ENCODE results near the gene TIGD1.

The TIGD1 gene

DNA sequence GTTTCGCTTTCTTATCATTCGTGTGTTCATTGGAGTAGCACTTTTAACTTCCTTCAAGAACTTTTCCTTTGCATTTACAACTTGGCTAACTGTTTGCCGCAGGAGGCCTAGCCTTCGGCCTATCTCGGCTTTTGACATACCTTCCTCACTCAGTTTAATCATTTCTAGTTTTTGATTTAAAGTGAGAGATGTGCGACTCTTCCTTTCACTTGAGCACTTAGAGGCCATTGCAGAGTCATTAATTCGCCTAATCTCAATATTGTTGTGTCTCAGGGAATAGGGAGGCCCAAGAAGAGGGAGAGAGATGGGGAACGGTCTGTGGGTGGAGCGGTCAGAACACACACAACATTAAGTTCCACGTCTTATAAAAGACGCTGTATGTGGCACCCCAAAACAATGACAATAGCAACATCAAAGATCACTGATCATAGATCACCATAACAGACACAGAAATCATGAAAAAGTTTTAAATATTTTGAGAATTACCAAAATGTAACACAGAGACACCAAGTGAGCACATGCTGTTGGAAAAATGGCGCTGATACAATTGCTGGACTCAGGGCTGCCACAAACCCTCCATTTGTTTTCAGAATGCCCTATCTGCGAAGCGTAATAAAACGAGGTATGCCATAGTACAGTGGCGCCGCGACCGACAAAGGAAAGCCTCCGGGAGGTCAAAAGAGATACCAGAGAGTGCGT lies 553 bp downstream of the TIGD1 start:
- DNase-seq (no peak), ATAC-seq (no peak)
- H3K27me3 Mint-ChIP-seq = no peaks in the 10 kb centered on the region
- H3K9me3 Mint-ChIP-seq = peaks cover 4% of the 10 kb centered on the region
- H3K36me3 Mint-ChIP-seq (ENCODE audit: low read depth) = peaks cover 39% of the 10 kb centered on the region
- H3K4me1 Mint-ChIP-seq = peaks cover 63% of the 10 kb centered on the region
- H3K4me3 Mint-ChIP-seq = peak overlapping the region; percentile 98
- H3K27ac Mint-ChIP-seq = peak overlapping the region; percentile 98

DNA sequence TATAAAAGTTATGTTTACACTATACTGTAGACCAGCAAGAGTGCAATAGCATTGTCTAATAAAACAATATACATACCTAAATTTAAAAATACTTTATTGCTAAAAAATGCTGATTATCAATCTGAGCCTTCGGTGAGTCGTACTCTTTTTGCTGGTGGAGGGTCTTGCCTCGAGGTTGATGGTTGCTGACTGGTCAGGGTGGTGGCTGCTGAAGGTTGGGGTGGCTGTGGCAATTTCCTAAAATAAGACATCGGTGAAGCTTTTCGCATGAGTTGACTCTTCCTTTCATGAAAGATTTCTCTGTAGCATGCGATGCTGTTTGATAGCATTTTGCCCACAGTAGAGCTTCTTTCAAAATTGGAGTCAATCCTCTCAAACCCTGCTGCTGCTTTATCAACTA lies 2.4 kb downstream of the TIGD1 start:
- H3K27me3 Mint-ChIP-seq = no peaks in the 10 kb centered on the region
- peaks cover 40% of the 10 kb centered on the region for H3K36me3 Mint-ChIP-seq (ENCODE audit: low read depth)
- H3K27ac Mint-ChIP-seq = no peak overlapping the region
- ATAC-seq (no peak), DNase-seq (no peak)
- no peak overlapping the region for H3K4me3 Mint-ChIP-seq
- H3K9me3 Mint-ChIP-seq = peaks cover 4% of the 10 kb centered on the region
- peaks cover 46% of the 10 kb centered on the region for H3K4me1 Mint-ChIP-seq

GRCh38 chr2:232545511-232546375 lies 4.6 kb downstream of the TIGD1 start:
- Mint-ChIP-seq H3K27ac (no peak overlapping the region), H3K4me1 (peaks cover 32% of the 10 kb centered on the region)

GRCh38 chr2:232544674-232545073 lies 5.7 kb downstream of the TIGD1 start:
- no peak for ATAC-seq
- peaks cover 36% of the 10 kb centered on the region for H3K36me3 Mint-ChIP-seq (ENCODE audit: low read depth)

More at GRCh38 chr2:232545511-232546375, 4.6 kb downstream of the TIGD1 start:
- DNase-seq (no peak), ATAC-seq (no peak)
- no peak overlapping the region for H3K4me3 Mint-ChIP-seq
- H3K36me3 Mint-ChIP-seq (ENCODE audit: low read depth) = peaks cover 40% of the 10 kb centered on the region
- H3K27me3 Mint-ChIP-seq = no peaks in the 10 kb centered on the region
- peaks cover 4% of the 10 kb centered on the region for H3K9me3 Mint-ChIP-seq

GRCh38 chr2:232543928-232544631 lies 6.3 kb downstream of the TIGD1 start:
- Mint-ChIP-seq H3K4me3 (no peak overlapping the region), H3K27me3 (no peaks in the 10 kb centered on the region), H3K4me1 (peaks cover 25% of the 10 kb centered on the region), H3K9me3 (peaks cover 4% of the 10 kb centered on the region), H3K36me3 (ENCODE audit: low read depth) (peaks cover 33% of the 10 kb centered on the region), H3K27ac (no peak overlapping the region)
- ATAC-seq (no peak), DNase-seq (no peak)

More at GRCh38 chr2:232544674-232545073, 5.7 kb downstream of the TIGD1 start:
- DNase-seq = no peak
- Mint-ChIP-seq H3K4me3 (no peak overlapping the region), H3K27ac (no peak overlapping the region), H3K27me3 (no peaks in the 10 kb centered on the region), H3K4me1 (peaks cover 31% of the 10 kb centered on the region), H3K9me3 (peaks cover 4% of the 10 kb centered on the region)

DNA sequence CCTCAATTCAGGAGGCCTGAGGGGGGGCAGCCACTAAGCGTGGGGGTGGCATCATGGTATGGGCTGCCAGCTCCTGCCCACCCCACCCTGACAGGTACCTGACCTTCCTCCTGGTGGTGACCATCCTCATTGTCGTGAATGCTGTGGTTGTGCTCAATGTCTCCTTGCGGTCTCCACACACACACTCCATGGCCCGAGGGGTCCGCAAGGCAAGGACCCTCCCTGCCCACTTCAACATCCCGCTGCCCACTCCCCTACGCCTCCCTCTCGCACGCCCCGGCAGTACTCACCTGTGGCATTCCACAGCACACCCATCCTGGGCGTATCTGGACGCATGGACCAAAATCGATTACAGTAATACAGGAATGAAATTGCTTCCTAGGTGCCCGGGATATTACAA lies 6.9 kb downstream of the TIGD1 start:
- Mint-ChIP-seq H3K4me1 (peaks cover 22% of the 10 kb centered on the region), H3K36me3 (ENCODE audit: low read depth) (peaks cover 27% of the 10 kb centered on the region), H3K9me3 (peaks cover 2% of the 10 kb centered on the region), H3K27ac (no peak overlapping the region), H3K4me3 (no peak overlapping the region), H3K27me3 (peaks cover 1% of the 10 kb centered on the region)
- ATAC-seq (no peak), DNase-seq (no peak)

DNA sequence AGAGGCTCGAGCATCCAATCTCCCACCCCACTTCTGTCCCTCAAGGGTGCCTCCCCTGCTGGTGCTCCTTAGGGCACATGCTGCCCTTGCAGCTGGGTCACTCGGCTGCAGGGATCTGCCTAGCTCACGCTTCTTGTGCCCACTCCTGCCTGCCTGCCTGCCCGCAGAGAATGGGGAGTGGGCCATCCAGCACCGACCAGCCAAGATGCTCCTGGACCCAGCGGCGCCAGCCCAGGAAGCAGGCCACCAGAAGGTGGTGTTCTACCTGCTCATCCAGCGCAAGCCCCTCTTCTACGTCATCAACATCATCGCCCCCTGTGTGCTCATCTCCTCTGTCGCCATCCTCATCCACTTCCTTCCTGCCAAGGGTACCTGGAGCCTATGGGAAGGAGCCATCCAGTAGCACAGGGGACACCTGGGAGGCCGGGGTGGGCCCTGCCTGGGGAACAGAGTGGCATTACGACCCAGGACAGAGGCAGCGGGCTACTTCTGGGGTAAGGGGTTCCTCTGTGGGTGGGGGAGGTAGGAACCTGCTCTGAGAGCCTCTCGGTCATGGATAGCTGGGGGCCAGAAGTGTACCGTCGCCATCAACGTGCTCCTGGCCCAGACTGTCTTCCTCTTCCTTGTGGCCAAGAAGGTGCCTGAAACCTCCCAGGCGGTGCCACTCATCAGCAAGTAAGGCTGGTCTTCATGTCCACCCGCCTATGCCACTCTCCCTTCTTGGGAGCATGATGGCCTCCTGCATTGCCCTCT lies 7.5 kb downstream of the TIGD1 start:
- Mint-ChIP-seq H3K36me3 (ENCODE audit: low read depth) (peaks cover 21% of the 10 kb centered on the region), H3K9me3 (no peaks in the 10 kb centered on the region), H3K4me1 (peaks cover 21% of the 10 kb centered on the region), H3K4me3 (no peak overlapping the region), H3K27ac (no peak overlapping the region), H3K27me3 (peaks cover 4% of the 10 kb centered on the region)
- DNase-seq = no peak
- ATAC-seq = no peak

GRCh38 chr2:232541961-232542714 lies 8.2 kb downstream of the TIGD1 start:
- H3K4me1 Mint-ChIP-seq = peaks cover 14% of the 10 kb centered on the region
- H3K27me3 Mint-ChIP-seq = peaks cover 4% of the 10 kb centered on the region
- no peak for DNase-seq
- peaks cover 13% of the 10 kb centered on the region for H3K36me3 Mint-ChIP-seq (ENCODE audit: low read depth)
- H3K4me3 Mint-ChIP-seq = no peak overlapping the region
- no peak overlapping the region for H3K27ac Mint-ChIP-seq
- no peaks in the 10 kb centered on the region for H3K9me3 Mint-ChIP-seq
- ATAC-seq = no peak

- Mint-ChIP-seq H3K4me1 (peaks cover 10% of the 10 kb centered on the region), H3K27me3 (peaks cover 4% of the 10 kb centered on the region), H3K4me3 (no peak overlapping the region), H3K27ac (no peak overlapping the region), H3K36me3 (ENCODE audit: low read depth) (peaks cover 8% of the 10 kb centered on the region), H3K9me3 (no peaks in the 10 kb centered on the region)
- no peak for DNase-seq
- peak; percentile 21 for ATAC-seq
These were observed 9.0 kb downstream of the TIGD1 start for GRCh38 chr2:232541195-232541960.

GRCh38 chr2:232540441-232541041 lies 9.8 kb downstream of the TIGD1 start:
- Mint-ChIP-seq H3K9me3 (no peaks in the 10 kb centered on the region), H3K36me3 (ENCODE audit: low read depth) (peaks cover 4% of the 10 kb centered on the region), H3K27ac (no peak overlapping the region), H3K4me1 (peaks cover 7% of the 10 kb centered on the region), H3K4me3 (no peak overlapping the region), H3K27me3 (peaks cover 4% of the 10 kb centered on the region)
- ATAC-seq = no peak
- no peak for DNase-seq

GRCh38 chr2:232539298-232540231 lies 10.8 kb downstream of the TIGD1 start, which contains the start of gene CHRNG:
TSS of gene CHRNG (plus strand) at chr2:232539692. CDS start at chr2:232539748, 56 bp downstream.
- ATAC-seq (no peak), DNase-seq (no peak)
- H3K9me3 Mint-ChIP-seq = no peaks in the 10 kb centered on the region
- peaks cover 7% of the 10 kb centered on the region for H3K4me1 Mint-ChIP-seq
- peaks cover 4% of the 10 kb centered on the region for H3K27me3 Mint-ChIP-seq
- H3K27ac Mint-ChIP-seq = no peak within 1 kb of the TSS
- no peaks in the 10 kb centered on the region for H3K36me3 Mint-ChIP-seq (ENCODE audit: low read depth)
- no peak within 1 kb of the TSS for H3K4me3 Mint-ChIP-seq

GRCh38 chr2:232538671-232539070 lies 11.7 kb downstream of the TIGD1 start:
- Mint-ChIP-seq H3K9me3 (no peaks in the 10 kb centered on the region), H3K36me3 (ENCODE audit: low read depth) (no peaks in the 10 kb centered on the region), H3K27ac (no peak overlapping the region), H3K4me1 (peaks cover 7% of the 10 kb centered on the region), H3K27me3 (peaks cover 4% of the 10 kb centered on the region), H3K4me3 (no peak overlapping the region)
- DNase-seq (no peak), ATAC-seq (no peak)
